ENCODE results near the gene LTK.
A peak's percentile ranks its signal among the peaks of the same experiment; 100 is the strongest.

Gene LTK

GRCh38 chr15:41513506-41514227, at the start of gene LTK:
TSS of gene LTK (minus strand) at chr15:41513827. CDS start at chr15:41513709, 118 bp downstream.
- DNase-seq, result no peak

GRCh38 chr15:41562784-41563198, 49.2 kb upstream of the LTK start:
- DNase-seq, result no peak

- no peak for DNase-seq
Observed at GRCh38 chr15:41562244-41562643, 48.6 kb upstream of the LTK start.

- no peak for DNase-seq
Observed at GRCh38 chr15:41561777-41562145, 48.1 kb upstream of the LTK start.

- no peak for DNase-seq
Observed at GRCh38 chr15:41561104-41561776, 47.6 kb upstream of the LTK start.

GRCh38 chr15:41560572-41560874, 46.9 kb upstream of the LTK start:
- DNase-seq, result no peak

GRCh38 chr15:41559239-41559782, 45.7 kb upstream of the LTK start:
- no peak for DNase-seq

GRCh38 chr15:41558400-41559238, 45.0 kb upstream of the LTK start, which contains the start of gene TYRO3:
TSS of gene TYRO3 (plus strand) at chr15:41559212. CDS start at chr15:41559258, 46 bp downstream.
- peak; percentile 72 for DNase-seq

GRCh38 chr15:41557673-41558399, 44.2 kb upstream of the LTK start:
- peak; percentile 69 for DNase-seq

GRCh38 chr15:41556677-41557076, 43.0 kb upstream of the LTK start:
- DNase-seq, result no peak

- DNase-seq, result no peak
Observed at GRCh38 chr15:41554915-41555314, 41.3 kb upstream of the LTK start.

GRCh38 chr15:41554343-41554742, 40.7 kb upstream of the LTK start:
- no peak for DNase-seq

- no peak for DNase-seq
Observed at GRCh38 chr15:41553731-41554130, 40.1 kb upstream of the LTK start.

- DNase-seq, result no peak
Observed at GRCh38 chr15:41550066-41550775, 36.6 kb upstream of the LTK start.

GRCh38 chr15:41546851-41547786, 33.5 kb upstream of the LTK start:
- no peak for DNase-seq

GRCh38 chr15:41545218-41545617, 31.6 kb upstream of the LTK start:
- no peak for DNase-seq

- DNase-seq, result no peak
Observed at GRCh38 chr15:41544650-41545015, 31.0 kb upstream of the LTK start.

GRCh38 chr15:41543521-41543870, 29.9 kb upstream of the LTK start:
- no peak for DNase-seq

- no peak for DNase-seq
Observed at GRCh38 chr15:41536866-41537265, 23.2 kb upstream of the LTK start.

- DNase-seq, result no peak
Observed at GRCh38 chr15:41535544-41535943, 21.9 kb upstream of the LTK start.

GRCh38 chr15:41530363-41530956, 16.8 kb upstream of the LTK start:
- no peak for DNase-seq
